ENCODE results near the gene TPSB2.

DNA sequence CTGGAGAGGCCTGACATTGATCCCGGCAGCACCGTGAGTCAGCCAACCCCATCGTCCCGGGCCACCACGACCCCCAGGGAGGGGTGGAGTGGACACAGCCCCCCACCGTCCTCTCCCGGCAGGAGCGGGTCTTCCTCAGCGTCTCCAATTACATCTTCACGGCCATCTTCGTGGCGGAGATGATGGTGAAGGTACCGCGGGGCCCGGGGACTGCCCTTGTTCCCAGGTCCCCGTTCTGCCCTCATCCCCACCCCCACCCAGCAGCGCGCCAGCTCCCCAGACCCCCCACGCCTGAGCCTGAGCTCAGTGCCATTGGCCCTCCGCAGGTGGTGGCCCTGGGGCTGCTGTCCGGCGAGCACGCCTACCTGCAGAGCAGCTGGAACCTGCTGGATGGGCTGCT is 19.5 kb downstream of the TPSB2 start:
- TF ChIP-seq, protein P1, sequence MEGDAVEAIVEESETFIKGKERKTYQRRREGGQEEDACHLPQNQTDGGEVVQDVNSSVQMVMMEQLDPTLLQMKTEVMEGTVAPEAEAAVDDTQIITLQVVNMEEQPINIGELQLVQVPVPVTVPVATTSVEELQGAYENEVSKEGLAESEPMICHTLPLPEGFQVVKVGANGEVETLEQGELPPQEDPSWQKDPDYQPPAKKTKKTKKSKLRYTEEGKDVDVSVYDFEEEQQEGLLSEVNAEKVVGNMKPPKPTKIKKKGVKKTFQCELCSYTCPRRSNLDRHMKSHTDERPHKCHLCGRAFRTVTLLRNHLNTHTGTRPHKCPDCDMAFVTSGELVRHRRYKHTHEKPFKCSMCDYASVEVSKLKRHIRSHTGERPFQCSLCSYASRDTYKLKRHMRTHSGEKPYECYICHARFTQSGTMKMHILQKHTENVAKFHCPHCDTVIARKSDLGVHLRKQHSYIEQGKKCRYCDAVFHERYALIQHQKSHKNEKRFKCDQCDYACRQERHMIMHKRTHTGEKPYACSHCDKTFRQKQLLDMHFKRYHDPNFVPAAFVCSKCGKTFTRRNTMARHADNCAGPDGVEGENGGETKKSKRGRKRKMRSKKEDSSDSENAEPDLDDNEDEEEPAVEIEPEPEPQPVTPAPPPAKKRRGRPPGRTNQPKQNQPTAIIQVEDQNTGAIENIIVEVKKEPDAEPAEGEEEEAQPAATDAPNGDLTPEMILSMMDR (IDR thresholded peaks at IDR 0.05): no peak
- TF ChIP-seq ELF4 (CRISPR knock-in tag; IDR thresholded peaks at IDR 0.05; ENCODE audit: low read depth): no peak
- TF ChIP-seq, protein P2, sequence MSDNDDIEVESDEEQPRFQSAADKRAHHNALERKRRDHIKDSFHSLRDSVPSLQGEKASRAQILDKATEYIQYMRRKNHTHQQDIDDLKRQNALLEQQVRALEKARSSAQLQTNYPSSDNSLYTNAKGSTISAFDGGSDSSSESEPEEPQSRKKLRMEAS (CRISPR knock-in tag; IDR thresholded peaks at IDR 0.05): no peak
- no peak for TF ChIP-seq TEAD4 (CRISPR knock-in tag; IDR thresholded peaks at IDR 0.05)
- TF ChIP-seq, protein P3, sequence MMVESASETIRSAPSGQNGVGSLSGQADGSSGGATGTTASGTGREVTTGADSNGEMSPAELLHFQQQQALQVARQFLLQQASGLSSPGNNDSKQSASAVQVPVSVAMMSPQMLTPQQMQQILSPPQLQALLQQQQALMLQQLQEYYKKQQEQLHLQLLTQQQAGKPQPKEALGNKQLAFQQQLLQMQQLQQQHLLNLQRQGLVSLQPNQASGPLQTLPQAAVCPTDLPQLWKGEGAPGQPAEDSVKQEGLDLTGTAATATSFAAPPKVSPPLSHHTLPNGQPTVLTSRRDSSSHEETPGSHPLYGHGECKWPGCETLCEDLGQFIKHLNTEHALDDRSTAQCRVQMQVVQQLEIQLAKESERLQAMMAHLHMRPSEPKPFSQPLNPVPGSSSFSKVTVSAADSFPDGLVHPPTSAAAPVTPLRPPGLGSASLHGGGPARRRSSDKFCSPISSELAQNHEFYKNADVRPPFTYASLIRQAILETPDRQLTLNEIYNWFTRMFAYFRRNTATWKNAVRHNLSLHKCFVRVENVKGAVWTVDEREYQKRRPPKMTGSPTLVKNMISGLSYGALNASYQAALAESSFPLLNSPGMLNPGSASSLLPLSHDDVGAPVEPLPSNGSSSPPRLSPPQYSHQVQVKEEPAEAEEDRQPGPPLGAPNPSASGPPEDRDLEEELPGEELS (CRISPR knock-in tag; IDR thresholded peaks at IDR 0.05): no peak
- TF ChIP-seq JUN (CRISPR knock-in tag; IDR thresholded peaks at IDR 0.05): no peak
- no peak for TF ChIP-seq SP1 (CRISPR knock-in tag; conservative IDR thresholded peaks at IDR 0.05)
